Activated CD8-positive, alpha-beta memory T cell treated with anti-CD3 and anti-CD28 coated beads for 1 hour (primary cell): ENCODE data around the gene CACFD1.
"Not testable (repeated sequence)": the region's sequence is repeated elsewhere in the genome, so short reads cannot be mapped to it uniquely, and the experiment has no call there.

ENCODE experiments used
- DNase-seq, 2 donors: peaks; one replicate each; pipeline ENCODE4 v3.0.0-alpha.2; 2020; ENCODE audit warnings: low read depth in 1 of 2; ENCODE audit errors: extremely low read depth in 1 of 2

Gene CACFD1

DNA sequence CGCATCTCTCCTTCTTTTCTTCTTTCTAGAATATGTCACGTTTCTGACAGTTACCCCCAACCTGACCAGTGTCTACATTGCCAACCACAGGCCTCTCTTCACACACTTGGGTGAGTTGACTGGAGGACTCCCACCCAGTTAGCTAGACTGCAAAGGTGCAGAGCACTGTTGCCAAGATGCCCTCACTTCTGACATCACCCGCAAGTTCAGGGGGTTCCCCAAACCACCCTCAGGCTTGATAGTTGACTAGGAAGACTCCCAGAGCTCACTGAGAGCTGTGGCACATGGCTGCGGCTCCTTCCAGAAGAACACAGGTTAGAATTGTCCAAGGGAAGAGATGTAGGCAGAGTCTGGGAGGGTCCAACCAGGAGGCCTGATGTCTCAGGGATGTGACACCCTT, 20.4 kb upstream of the CACFD1 start:
- DNase-seq: no peak

DNA sequence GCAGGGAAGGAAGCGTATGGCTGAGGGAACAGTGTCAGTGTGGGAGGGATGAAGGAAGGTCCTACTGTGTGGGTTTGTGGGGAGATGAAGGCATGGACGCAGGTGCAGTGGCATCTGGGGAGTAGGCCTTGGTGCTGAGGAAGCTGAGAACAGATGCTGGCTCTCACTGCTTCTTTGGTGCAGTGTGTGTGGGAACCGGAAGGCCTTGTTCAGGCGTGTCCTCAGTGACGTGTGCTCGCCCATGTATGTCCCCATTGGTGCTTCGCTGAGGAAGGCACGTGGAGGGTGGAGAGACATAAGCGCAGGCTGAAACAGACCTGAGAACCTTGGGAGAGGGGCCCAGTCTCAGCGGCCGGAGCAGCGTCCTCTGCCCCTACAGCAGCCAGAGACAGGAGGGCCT, 18.9 kb upstream of the CACFD1 start:
- no peak for DNase-seq

DNA sequence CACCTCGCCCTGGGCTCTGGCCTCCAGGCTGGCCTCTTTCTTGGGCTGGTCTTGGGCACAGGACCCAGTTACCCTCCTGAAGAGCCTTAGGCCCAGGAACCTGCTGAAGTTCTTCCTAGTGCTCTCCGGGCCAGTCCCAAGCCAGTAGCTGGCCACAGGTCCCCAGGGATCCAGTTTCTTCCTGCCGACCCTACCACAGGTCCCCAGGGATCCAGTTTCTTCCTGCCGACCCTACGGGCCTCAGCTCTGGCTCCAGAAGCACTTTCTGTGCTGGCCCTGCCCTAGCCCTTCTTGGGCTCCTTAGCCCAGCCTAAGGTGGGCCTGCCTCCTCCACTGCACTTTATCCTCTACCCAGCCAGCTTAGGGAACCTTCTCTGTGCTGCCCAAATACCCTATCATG, 18.2 kb upstream of the CACFD1 start:
- DNase-seq: no peak

DNA sequence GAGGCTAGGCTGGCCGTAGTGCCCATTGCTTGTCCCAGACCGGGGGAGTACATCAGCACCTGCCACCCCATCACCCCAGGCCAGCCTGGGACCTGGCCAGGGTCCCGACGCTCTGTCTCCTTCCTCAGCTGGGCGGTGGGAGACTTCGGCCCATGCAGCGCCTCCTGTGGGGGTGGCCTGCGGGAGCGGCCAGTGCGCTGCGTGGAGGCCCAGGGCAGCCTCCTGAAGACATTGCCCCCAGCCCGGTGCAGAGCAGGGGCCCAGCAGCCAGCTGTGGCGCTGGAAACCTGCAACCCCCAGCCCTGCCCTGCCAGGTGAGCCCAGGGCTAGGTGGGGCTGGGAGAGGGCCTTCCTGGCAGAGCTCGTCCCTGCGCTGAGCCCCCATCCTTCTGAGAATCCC, 16.5 kb upstream of the CACFD1 start:
- DNase-seq: no peak

DNA sequence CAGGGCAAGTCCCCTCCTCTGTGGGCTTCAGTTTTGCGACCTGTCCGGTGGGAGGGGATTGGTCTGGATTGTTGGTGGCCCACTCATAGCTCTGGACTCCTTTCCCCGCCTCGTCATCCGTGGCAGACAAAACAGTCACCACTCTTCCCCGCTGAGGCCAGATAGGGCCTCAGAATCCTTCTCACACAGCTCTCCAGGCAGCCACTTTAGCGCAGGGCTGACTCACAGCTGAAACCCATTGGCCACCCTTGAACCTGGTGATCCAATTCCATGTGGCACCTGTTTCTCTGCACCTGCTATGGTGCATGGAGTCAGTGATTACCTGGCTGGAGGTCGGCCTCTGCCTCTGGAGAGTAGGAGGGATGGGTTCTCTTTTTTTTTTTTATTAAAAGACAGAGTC, 15.8 kb upstream of the CACFD1 start:
- DNase-seq: no peak

DNA sequence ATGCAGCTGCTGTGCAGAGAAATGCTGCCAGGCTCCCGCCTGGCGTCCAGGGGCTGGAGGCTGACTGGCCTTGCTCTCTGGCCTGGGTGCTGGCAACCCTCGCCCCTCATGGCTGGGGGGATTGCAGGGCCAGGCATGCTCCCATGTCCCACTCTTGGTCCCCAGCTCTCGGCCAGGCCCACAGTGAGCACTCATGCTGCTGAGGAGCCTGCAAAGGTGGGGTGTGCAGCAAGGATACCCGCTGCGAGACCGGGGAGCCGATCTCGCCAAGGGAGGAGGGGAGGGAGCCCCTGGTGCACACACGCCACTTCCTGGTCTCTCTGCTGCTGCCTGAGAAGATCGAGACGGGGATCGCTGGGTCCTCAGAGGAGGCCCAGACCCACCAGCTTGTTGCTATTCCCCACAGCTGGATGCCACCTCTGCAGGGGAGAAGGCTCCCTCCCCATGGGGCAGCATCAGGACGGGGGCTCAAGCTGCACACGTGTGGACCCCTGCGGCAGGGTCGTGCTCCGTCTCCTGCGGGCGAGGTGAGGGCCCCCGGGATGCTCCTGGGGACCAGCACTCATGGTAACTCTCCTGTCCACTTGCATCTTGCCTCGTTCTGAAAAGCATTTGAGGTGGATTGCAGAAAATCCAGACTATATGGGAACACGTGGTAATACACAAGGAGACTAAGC, 14.3 kb upstream of the CACFD1 start:
- DNase-seq: no peak

DNA sequence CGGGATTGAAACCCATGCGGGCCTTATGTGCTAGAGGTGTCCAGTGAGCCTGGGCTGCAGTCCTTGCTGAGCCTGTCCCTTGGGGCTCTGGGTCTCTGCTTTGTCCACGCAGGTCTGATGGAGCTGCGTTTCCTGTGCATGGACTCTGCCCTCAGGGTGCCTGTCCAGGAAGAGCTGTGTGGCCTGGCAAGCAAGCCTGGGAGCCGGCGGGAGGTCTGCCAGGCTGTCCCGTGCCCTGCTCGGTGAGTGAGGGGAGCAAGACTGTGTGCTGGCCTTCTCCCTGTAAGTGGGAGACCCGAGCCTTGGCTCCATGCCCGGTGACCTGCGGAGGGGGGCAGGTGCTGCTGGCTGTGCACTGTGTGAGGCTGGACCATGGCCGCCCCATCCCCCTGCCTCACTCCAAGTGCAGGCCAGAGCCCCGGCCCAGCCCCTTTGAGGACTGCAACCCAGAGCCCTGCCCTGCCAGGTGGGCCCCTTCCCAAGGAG, 11.2 kb upstream of the CACFD1 start:
- no peak for DNase-seq

DNA sequence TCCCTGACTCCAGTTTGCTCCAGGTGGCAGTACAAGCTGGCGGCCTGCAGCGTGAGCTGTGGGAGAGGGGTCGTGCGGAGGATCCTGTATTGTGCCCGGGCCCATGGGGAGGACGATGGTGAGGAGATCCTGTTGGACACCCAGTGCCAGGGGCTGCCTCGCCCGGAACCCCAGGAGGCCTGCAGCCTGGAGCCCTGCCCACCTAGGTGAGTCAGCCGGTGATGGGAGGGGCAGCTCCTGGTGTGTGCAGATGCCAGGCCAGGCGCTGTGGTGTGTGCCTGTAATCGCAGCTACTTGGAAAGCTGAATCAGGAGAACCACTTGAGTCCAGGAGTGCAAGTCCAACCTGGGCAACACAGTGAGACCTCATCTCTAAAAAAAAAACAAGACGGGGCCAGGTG, 10.0 kb upstream of the CACFD1 start:
- no peak for DNase-seq

DNA sequence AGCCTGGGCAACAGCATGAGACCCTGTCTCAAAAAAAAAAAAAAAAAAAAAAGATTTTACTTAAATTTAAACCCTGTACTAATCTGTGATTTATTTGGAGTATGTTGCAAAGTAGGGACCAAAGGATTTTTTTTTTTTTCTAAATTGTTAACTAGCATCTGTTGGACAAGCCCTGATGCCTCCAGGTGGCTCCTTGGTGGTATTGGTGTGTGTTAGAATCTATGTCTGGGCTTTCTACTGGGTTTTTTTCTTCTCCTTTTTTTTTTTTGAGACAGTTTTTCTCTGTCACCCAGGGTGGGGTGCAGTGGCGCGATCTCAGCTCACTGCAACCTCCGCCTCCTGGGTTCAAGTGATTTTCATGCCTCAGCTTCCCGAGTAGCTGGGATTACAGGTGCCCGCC, 7.9 kb upstream of the CACFD1 start:
- DNase-seq: not testable (repeated sequence)

DNA sequence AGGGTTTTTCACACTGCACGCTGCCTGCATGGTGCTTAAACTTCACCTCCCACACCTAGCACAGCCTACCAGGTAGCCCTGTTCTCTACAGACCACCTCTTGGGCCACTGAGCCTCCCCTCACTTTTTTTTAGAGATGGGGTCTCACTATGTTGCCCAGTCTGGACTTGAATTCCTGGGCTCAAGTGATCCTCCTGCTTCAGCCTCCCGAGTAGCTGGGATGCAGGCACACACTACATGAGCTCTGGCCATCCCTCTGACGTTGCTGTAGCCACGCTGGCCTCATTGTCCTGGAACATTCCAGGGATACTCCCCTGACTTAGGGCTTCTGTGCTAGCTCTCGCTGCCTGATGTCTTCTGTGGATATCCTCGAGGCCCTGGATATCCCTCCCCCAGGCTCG, 7.2 kb upstream of the CACFD1 start:
- DNase-seq: no peak

DNA sequence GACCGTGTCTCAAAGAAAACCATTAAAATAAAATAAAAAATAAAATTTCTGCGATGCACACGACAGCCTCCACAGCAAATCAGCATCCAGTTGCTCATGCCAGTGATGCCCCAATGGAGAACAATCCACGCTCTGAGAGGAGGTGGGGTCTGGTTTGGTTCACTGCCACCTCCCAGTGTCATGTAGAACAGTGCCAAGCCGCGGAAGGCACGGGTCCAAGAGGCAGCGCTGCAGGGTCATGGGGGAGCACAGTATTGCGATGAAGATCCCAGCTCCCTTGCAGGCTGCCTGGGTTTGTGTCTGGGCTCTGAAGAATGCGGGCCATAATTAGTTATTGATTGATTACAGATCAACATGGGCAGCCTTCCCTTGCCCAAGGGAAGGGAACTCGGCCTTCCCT, 6.1 kb upstream of the CACFD1 start:
- no peak for DNase-seq

DNA sequence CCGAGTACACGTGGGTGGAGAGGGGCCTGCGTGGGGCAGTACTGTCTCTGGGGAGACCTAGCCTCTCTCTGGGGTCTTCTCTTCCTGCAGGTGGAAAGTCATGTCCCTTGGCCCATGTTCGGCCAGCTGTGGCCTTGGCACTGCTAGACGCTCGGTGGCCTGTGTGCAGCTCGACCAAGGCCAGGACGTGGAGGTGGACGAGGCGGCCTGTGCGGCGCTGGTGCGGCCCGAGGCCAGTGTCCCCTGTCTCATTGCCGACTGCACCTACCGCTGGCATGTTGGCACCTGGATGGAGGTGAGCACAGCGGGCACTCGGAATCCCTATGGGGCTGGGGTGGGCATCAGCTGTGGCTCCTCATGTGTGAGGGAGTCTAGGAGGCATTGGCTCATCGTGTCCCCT, 5.5 kb upstream of the CACFD1 start:
- no peak for DNase-seq

DNA sequence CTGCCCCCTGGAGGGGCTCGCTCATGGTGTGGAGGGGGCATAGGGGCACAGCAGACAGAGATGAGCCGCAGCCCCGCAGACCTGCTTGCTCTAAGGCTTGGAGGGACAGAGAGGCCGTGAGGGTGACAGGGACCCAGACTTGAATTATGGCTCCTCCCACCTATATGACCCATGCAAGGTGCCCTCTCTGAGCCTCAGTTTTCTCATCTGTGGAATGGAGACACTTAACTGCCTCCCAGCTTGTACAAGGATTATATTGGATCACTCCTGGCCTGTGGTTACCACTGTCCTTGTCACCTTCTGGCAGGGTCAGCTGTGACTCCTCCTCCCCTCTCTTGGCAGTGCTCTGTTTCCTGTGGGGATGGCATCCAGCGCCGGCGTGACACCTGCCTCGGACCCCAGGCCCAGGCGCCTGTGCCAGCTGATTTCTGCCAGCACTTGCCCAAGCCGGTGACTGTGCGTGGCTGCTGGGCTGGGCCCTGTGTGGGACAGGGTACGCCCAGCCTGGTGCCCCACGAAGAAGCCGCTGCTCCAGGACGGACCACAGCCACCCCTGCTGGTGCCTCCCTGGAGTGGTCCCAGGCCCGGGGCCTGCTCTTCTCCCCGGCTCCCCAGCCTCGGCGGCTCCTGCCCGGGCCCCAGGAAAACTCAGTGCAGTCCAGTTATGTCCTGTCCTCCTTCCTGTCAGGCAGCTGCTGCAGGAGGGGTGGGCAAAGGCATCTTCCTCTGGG, 4.7 kb upstream of the CACFD1 start:
- no peak for DNase-seq

DNA sequence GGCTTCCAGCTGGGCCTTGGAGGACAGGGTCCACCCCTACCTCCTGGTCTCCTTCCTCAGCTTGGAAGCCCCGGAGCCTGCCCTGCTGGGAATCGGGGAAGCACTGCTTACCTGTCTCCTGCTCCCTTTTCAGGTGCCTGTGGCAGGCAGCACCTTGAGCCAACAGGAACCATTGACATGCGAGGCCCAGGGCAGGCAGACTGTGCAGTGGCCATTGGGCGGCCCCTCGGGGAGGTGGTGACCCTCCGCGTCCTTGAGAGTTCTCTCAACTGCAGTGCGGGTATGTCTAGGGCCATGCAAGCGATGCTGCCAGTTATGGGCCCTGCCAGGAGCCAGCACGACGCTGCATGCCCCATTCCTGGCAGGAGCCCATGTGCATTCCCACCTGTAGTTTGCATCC, 3.8 kb upstream of the CACFD1 start:
- no peak for DNase-seq

DNA sequence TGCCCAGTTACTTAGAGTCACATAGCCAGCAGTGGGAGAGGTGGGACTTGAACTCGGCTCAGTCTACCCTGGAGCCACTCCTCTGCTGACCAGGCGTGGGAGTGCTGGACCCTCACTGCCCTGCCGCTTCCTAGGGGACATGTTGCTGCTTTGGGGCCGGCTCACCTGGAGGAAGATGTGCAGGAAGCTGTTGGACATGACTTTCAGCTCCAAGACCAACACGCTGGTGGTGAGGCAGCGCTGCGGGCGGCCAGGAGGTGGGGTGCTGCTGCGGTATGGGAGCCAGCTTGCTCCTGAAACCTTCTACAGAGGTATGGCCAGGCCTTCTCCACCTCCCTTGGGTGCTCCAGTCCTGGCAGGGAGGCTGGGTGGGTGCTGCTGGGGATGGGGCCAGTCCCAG, 3.4 kb upstream of the CACFD1 start:
- DNase-seq: no peak

DNA sequence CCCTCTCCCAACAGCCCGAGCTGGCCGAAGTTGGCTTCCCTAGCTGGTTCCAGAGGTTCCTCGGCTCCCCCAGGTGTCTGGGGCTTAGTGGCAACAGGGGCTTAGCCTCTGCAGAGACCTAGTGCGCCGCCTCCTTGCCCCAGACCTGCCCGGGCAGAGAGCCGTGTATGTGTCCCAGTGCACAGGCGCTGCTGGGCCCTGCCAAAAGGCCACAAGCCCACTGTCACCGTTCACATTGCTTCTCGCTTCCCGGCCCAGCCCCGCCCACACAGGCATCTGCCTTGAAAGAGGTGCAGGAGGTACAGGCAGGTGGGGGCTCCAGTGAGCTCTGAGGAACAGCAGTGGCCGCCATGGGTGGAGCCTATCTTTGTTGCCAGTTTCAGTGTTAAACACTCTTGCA, 2.5 kb upstream of the CACFD1 start:
- no peak for DNase-seq

DNA sequence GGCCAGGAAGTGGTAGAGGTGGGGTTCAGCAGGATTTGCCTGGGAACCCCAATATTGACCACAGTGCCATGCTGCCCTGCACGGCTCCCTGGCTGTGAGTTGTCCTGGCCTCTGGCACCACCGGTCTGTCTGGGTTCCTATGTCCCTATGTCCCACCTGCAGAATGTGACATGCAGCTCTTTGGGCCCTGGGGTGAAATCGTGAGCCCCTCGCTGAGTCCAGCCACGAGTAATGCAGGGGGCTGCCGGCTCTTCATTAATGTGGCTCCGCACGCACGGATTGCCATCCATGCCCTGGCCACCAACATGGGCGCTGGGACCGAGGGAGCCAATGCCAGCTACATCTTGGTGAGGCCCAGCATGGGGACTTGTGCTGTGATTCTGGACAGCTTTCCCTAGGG, 2.0 kb upstream of the CACFD1 start:
- DNase-seq: no peak

DNA sequence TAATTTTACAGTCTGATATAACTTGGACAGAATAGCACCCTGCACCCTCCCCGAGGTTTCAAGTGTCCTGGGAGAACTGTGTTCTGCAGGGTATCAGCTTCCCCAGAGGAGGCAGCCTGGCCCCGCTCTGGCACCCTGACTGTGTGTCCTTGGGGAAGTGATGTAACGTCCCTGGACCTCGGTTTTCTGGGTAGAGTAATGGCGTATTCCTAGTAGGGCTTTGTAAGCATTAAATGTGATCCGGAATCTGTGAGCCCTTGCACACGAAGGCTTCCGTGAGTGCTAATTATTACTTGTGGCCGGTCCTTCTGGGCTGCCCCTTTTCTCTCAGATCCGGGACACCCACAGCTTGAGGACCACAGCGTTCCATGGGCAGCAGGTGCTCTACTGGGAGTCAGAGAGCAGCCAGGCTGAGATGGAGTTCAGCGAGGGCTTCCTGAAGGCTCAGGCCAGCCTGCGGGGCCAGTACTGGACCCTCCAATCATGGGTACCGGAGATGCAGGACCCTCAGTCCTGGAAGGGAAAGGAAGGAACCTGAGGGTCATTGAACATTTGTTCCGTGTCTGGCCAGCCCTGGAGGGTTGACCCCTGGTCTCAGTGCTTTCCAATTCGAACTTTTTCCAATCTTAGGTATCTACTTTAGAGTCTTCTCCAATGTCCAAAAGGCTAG, 1.0 kb upstream of the CACFD1 start:
- no peak for DNase-seq

DNA sequence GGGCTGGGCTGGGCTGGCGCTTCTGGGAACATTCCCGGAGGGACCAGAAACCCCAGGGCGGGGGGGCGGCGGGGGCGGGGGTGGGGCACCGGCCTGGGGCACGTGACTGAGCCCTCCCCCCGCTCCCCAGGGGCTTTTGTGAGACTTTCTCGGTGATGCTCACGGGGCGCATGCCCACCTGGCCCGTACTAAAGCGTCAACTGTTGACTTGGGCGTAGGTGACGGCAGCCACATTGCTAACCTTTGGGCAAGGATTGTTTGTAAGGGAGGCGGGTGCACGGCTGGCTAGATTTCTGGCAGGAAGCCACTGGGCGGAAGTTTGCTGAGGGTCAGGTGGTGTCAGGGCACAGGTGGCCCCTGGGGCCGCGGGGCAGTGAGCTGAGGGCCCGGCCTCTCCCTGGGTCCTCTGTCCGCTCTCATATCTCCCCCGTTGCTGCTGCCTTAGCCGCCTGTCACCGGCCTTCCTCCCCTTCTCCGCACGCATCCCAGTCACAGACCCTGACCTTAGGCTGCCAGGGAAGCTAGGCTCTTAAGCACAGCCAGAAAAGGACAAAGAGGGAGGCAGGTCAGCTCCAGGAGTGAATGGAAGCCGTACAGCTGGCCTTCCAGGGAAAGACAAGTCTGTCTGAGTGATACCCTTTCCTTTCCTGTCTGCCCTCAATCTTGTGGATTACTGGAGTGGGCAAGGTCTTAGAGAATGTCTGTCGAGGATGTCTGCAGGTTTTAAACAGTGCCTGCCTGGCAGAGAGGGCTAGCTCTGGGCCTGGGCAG, 812 bp downstream of the CACFD1 start:
- no peak for DNase-seq

DNA sequence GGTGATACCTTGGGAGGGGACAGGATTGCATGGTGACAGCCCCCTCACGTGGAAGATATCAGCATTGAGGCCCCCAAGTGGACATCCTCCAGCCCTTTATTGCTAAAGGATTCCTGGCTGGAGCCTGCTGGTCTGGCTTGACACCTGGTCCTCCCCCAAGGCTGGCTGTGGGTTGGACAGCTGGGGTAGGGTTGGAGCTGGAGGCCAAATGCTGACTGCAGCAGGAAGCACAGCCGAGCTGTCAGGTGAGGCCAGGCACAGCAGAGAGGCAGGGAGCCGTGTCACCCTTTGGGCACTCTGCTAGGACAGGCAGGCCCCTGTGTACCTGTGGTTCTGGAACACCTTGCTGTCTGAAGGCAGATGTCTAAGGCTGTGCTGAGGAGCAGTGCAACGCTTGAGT, 2.2 kb downstream of the CACFD1 start:
- DNase-seq: no peak

DNA sequence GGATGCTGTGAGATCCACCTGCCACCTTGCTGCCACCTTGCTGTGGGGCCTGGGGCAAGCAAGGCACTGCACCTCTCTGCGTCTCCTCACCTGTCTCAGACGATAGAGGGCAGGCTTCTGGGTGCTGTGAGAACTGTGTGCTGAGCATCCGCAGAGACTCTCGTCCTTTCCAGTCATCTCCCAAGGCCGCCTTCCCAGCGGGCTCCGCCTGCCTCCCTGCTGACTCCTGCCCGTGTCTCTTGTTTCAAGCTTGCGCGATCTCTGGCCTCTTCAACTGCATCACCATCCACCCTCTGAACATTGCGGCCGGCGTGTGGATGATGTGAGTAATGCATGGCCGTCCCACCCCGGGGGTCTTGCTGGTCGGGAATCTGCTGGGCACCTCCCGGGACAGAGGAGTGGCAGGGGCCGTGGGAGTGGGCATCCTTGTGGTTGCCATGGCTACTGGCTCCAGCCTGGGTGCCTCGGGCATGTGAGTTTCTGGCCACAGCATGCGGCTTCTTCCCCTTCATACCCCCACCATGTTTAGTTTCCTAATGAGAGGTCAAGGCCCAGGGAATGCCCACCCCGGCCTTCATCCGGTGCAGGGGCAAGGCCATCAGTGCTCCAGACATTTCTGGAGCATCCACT, 3.6 kb downstream of the CACFD1 start:
- no peak for DNase-seq
